ENCODE measurements around the gene RAP1B. TPM values are rescaled to one million over a fixed set of nuclear protein-coding genes. Genes with fewer than 3 reads are reported as not detected.

RAP1B gene
- total and polyA plus RNA-seq, 9 of the 15 experiments (the other 6 are each of a cell fraction or from before 2014, with no cell fraction given): 107 to 309 (median 170) TPM

- TF ChIP-seq L3MBTL2 (IDR thresholded peaks at IDR 0.05) (no peak; the same call in 1 of the 2 replicates), ZNF778 (CRISPR knock-in tag; IDR thresholded peaks at IDR 0.05) (no peak), HMBOX1 (IDR thresholded peaks at IDR 0.05) (no peak), SMARCE1 (IDR thresholded peaks at IDR 0.05) (no peak), ZNF695 (CRISPR knock-in tag; IDR thresholded peaks at IDR 0.05) (no peak), HBP1 (CRISPR knock-in tag; IDR thresholded peaks at IDR 0.05) (no peak), TAF7 (tag; IDR thresholded peaks at IDR 0.05) (0 out of 2 replicates have a peak, but pooled peaks have one; percentile 34), HMGN3 (IDR thresholded peaks at IDR 0.05; ENCODE audit: borderline replicate concordance, extremely low read depth, insufficient read length, low read depth, low read length) (peak; percentile 68), CC2D1A (IDR thresholded peaks at IDR 0.05) (no peak), LEF1 (IDR thresholded peaks at IDR 0.05) (0 out of 2 replicates have a peak, but pooled peaks have one; percentile 12), U2AF2 (optimal IDR thresholded peaks at IDR 0.05; ENCODE audit: low read depth, low read length) (no peak), PHB (CRISPR knock-in tag; IDR thresholded peaks at IDR 0.05) (no peak), HSF4 (CRISPR knock-in tag; IDR thresholded peaks at IDR 0.05; ENCODE audit: borderline replicate concordance) (no peak), KLF16 (IDR thresholded peaks at IDR 0.05) (no peak), ZNF561 (CRISPR knock-in tag; conservative IDR thresholded peaks at IDR 0.05) (no peak), SP2 (IDR thresholded peaks at IDR 0.05; ENCODE audit: extremely low read depth, low read depth, low read length, poor library complexity, severe bottlenecking) (no peak), TFE3 (CRISPR knock-in tag; IDR thresholded peaks at IDR 0.05) (no peak), ZC3H11A (IDR thresholded peaks at IDR 0.05; ENCODE audit: low read depth, low read length) (no peak), MYC (IDR thresholded peaks at IDR 0.05; ENCODE audit: low read depth, low read length) (0 out of 2 replicates have a peak, but pooled peaks have one; percentile 61), MYC (CRISPR knock-in tag; IDR thresholded peaks at IDR 0.05; ENCODE audit: borderline replicate concordance, low read depth) (no peak)
- TF ChIP-seq, protein P1, sequence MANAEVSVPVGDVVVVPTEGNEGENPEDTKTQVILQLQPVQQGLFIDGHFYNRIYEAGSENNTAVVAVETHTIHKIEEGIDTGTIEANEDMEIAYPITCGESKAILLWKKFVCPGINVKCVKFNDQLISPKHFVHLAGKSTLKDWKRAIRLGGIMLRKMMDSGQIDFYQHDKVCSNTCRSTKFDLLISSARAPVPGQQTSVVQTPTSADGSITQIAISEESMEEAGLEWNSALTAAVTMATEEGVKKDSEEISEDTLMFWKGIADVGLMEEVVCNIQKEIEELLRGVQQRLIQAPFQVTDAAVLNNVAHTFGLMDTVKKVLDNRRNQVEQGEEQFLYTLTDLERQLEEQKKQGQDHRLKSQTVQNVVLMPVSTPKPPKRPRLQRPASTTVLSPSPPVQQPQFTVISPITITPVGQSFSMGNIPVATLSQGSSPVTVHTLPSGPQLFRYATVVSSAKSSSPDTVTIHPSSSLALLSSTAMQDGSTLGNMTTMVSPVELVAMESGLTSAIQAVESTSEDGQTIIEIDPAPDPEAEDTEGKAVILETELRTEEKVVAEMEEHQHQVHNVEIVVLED (CRISPR knock-in tag; IDR thresholded peaks at IDR 0.05): peak; percentile 73
Measured at GRCh38 chr12:68610370-68611093, at the start of gene RAP1B (continued).

All from K562 (cell line).